ENCODE data around the gene SLC26A1. TPM values are rescaled to one million over a fixed set of nuclear protein-coding genes. Genes with fewer than 3 reads are reported as not detected.
"Not testable (repeated sequence)": the region's sequence is repeated elsewhere in the genome, so short reads cannot be mapped to it uniquely, and the experiment has no call there.

SLC26A1 gene
- polyA plus RNA-seq, 3 donors, result 0.11 to 0.51 (median 0.31) TPM

- no peak overlapping the region for H3K27ac ChIP-seq (ENCODE audit: low read depth, low read length)
Measured at GRCh38 chr4:992297-993110, 700 bp downstream of the SLC26A1 start.

GRCh38 chr4:991451-992296 is 1.5 kb downstream of the SLC26A1 start:
- H3K27ac ChIP-seq (ENCODE audit: low read depth, low read length), result no peak overlapping the region
- 93 to 94% (median 93%) methylated on average over 44 to 50 of the region's 50 CpGs for WGBS, 3 donors

More at GRCh38 chr4:992297-993110, 700 bp downstream of the SLC26A1 start:
- 32 to 69% (median 55%) methylated on average over 25 of the region's 25 CpGs for whole genome bisulfite sequencing, 3 donors

- H3K27ac ChIP-seq (ENCODE audit: low read depth, low read length), result no peak overlapping the region
- WGBS, 3 donors, result 91 to 93% (median 92%) methylated on average over 26 of the region's 26 CpGs
Measured at GRCh38 chr4:990746-991367, 2.3 kb downstream of the SLC26A1 start.

DNA sequence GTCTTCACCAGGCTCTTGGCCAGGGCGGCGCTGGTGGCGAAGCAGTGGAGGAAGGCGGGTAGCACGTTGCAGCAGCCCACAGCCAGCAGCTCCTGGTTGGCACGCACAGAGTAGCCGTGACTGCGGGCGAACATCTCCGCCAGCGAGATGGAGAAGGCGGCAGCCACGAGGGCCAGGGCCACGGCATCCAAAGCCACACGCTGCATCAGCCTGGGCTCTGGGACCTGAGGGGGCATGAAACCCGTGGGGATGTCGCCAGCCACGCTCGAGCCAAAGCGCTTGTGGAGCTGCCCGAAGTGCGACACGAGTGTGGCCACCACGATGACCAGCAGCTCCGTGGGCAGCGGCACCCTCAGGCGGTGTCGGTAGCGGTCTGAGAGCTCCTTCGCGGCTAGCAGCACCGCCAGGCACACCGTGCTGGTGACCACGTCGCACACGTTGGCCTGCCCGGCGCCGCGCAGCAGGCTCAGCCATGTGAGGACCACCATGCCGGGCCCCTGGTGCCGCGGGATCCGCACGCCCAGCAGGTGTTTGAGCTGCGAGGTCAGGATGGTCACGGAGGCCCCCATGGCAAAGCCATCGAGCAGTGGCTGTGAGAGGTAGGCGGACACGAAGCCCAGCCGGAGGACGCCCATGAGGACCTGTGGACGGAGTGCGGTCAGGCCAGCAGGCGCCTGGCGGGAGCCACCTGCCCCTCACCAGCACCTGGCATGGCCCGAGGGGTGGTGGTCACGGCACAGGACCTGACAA is 3.3 kb downstream of the SLC26A1 start:
- 95 to 96% (median 96%) methylated on average over 56 to 58 of the region's 58 CpGs for WGBS, 3 donors
- H3K27ac ChIP-seq (ENCODE audit: low read depth, low read length), result no peak overlapping the region

DNA sequence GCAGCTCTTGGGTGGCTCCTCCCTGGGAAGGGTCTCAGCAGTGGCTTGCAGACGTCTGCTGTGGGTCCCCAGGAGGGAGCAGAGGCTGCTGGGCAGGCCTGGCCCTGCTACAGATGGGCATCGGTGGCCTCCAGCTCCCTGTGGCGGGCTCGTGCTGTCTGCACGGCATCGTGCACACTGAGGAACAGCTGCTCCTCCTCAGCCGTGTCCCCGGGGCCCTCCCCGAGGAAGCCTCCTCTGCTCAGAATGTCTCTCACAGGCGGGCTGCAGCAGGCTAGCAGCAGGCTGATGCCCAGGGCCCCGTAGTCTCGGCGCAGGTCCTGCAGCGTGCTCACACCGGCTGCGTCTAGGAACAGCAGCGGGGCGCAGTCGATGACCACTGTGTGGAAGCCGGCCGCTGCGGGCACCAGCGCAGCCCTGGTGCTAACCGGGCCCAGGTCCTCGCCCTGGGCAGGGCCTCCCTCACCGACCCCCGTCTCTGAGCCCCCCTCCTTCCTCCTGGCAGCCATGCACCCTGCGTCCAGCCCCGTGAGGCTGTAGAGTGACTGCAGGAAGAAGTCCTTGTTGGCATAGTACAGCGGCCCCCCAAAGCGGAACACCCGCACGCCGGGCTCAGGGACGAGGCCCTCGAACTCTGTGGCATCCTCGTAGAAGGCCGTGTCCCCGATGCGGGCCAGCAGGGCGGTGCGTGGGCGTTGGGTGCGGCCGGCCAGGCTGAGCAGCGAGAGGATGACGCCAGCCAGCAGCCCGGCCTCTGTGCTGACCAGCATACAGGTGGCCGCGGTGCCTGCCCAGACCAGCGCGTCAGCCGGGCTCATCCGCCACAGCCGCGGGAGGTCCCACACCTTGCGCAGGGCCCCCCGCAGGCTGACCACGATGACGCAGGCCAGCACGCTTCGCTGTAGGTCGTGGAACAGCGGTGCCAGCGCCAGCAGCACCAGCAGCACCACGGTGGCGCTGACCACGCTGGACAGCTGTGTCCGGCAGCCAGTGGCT is 4.2 kb downstream of the SLC26A1 start:
- no peak overlapping the region for H3K27ac ChIP-seq (ENCODE audit: low read depth, low read length)
- WGBS, 3 donors, result 91 to 92% (median 92%) methylated on average over 60 to 69 of the region's 69 CpGs

DNA sequence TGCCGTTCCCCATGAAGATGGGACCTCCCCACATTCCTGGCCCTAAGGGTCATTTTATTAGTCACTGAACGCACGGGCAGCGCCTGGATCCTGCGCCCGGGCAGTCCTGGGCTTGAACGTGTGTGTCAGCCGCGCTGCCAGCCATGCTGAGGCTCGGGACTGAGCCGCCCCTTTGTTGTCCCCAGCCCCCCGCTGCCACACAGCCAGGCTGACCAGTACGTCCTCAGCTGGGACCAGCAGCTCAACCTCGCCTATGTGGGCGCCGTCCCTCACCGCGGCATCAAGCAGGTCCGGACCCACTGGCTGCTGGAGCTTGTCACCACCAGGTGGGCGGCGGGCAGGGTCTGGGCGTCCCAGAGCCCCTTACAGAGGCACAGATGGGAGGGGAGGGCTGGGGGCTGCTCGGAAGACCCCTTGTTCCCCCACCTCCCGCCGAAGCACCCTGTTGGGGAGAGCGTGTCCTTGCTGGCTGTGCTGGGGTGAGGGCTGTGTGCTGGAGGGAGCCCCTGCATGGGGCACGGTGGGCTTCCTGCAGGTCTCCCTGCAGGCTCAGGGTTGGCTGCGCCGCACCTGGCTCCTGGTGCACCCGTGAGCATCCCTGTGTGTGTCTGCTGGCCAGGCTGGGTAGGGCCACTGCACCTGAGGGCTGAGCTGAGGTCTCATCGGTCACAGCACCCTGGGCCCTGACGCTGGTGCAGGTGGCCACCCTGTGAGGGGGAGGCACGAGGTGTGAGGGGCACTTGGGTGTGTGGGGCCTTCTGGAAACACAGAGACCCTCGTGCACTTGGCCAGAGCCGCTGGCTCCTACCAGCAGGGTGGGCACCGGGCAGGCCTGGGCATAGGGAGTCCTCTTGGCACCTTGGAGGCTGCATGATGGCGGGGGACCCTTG is 5.3 kb downstream of the SLC26A1 start:
- WGBS, 3 donors, result 70 to 81% (median 71%) methylated on average over 37 of the region's 37 CpGs
- H3K27ac ChIP-seq (ENCODE audit: low read depth, low read length), result no peak overlapping the region

GRCh38 chr4:986879-987623 is 6.2 kb downstream of the SLC26A1 start, which contains the start of gene IDUA:
Gene IDUA, plus strand, starts transcription at chr4:987044. Its CDS starts 41 bp downstream, at chr4:987085.
- 1 to 2% (median 1%) methylated on average over 49 to 69 of the region's 69 CpGs for WGBS, 3 donors
- no peak within 1 kb of the TSS for H3K27ac ChIP-seq (ENCODE audit: low read depth, low read length)

GRCh38 chr4:986428-986878 is 6.8 kb downstream of the SLC26A1 start:
- WGBS, 3 donors, result 3% methylated on average over 14 of the region's 14 CpGs
- no peak overlapping the region for H3K27ac ChIP-seq (ENCODE audit: low read depth, low read length)

DNA sequence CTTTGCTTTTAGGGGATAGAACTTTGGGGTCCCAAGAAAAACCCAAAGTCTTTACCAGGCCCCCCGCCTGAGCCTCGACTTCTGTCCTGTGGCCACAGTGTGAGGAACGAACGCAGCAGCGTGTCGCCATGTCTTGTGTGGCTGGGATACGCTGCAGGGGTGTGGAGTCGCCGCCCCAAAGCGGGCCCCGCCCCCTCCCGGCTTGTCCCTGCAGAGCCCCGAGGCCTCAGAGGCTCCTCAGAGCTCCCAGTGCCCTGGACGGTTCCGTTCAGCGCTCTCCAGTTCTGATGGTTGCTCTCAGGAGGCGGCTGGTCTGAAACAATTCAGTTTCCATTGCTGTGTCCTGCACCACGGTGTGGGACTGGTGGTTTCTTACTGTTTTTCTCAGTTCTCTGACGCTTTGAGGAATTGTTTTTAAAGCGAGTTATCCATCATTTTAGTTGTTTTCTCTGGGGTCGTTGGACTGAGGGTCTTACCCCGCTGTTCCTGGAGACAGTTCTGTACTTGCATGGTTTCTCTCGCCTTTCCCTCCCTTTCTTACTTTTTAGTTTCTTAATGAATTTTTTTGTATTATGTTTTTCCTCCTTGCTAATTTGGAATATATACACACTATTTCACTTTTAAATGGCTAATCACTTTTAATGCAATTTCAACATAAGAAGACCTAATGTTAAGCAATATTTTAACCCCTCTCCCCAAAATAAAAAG is 7.9 kb downstream of the SLC26A1 start:
- 28 to 58% (median 52%) methylated on average over 23 of the region's 23 CpGs for WGBS, 3 donors
- no peak overlapping the region for H3K27ac ChIP-seq (ENCODE audit: low read depth, low read length)

DNA sequence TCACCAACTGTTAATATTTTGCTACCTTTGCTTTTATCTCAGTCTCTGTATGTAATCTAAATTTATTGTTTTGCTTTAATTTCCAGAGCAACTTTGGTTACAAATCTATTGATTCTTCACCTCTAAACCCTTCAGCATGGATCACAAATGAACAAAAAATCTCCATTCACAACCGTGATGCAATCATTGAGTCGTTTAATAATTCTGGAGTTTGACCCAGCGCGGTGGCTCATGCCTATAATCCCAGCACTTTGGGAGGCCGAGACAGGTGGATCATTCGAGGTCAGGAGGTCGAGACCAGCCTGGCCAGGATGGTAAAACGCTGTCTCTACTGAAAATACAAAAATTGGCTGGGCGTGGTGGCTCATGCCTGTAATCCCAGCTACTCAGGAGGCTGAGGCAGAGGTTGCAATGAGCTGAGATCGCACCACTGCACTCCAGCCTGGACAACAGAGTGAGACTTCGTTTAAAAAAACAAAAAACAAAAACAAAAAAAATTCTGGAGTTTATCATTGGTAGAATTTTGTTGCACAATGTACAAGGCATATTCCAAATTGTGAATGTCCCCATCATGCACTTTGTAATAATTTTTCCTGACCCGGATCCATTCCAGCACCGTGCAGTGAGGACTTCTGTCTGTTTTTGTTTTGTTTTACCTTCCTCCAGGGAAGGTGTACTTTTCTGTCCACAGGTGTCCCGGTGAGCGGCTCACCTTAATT is 8.7 kb downstream of the SLC26A1 start:
- 68 to 83% (median 82%) methylated on average over 15 of the region's 15 CpGs for WGBS, 3 donors
- H3K27ac ChIP-seq (ENCODE audit: low read depth, low read length), result no peak overlapping the region

DNA sequence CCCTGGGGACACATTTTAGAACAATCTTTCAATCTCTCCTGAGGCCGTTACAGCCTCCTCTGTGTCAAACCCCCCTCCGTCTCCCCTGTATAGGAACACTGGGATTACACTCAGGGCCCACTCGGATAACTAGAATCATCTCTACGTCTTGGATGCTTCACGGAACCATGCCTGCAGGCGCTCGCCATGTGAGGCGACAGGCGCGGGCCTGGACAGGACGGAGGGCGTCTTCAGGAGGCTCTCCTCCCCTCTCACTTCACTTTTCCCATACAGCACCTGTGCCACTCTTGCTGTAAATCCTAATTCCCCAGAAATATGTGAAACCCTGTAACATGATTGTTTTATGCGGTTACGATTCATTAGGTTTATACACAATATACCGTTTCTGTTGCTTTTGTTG is 10.4 kb downstream of the SLC26A1 start:
- WGBS, 3 donors, result 96 to 98% (median 98%) methylated on average over 15 of the region's 15 CpGs
- H3K27ac ChIP-seq (ENCODE audit: low read depth, low read length), result no peak overlapping the region

- 91 to 94% (median 92%) methylated on average over 17 of the region's 17 CpGs for WGBS, 3 donors
- H3K27ac ChIP-seq (ENCODE audit: low read depth, low read length), result no peak overlapping the region
Measured at GRCh38 chr4:982291-982690, 10.9 kb downstream of the SLC26A1 start.

DNA sequence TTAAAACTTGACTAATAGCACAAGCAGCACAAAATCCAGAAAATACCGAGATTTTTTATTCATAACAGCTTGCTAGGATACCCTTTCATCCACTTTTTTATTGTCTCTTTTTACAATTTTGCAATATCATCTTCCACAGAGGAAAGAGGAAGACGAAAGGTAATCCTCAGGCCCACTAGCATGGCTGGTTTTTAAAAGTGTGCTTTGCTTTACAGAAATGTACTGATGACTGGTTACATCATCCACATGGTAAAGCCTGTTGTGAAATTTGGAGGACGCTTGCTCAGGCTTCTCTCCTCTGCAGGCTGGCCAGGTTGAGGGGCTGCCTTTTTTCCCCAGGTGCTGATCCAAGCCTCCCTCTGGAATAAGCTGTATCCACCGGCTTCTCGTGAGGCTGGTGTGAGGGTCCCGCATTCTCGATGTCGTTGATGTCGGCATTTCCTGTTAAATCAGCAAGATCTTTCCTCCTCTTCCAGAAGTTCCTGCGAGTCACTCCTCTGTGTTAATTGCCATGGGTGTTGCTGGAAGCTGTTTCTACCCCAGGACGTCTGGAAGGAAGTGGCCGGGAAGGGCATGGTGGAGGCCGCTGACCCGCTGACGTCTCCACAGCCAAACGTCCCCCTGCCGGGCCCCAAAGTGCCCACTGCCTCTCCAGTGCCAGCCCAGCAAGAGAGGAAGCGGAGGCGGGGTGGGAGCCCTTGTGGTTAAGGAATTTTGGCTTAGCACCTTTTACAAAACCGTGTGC is 14.1 kb downstream of the SLC26A1 start:
- 31 to 68% (median 34%) methylated on average over 20 of the region's 20 CpGs for WGBS, 3 donors
- H3K27ac ChIP-seq (ENCODE audit: low read depth, low read length), result no peak overlapping the region

DNA sequence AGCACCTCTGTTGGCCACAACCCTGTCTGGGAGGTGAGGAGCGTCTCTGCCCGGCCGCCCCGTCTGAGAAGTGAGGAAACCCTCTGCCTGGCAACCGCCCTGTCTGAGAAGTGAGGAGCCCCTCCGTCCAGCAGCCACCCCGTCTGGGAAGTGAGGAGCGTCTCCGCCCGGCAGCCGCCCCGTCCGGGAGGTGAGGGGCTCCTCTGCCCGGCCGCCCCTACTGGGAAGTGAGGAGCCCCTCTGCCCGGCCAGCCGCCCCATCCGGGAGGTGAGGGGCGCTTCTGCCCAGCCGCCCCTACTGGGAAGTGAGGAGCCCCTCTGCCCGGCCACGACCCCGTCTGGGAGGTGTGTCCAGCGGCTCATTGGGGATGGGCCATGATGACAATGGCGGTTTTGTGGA is 17.2 kb downstream of the SLC26A1 start:
- WGBS, 3 donors, result 89 to 100% (median 97%) methylated on average over 5 to 22 of the region's 25 CpGs
- not testable (repeated sequence) for H3K27ac ChIP-seq (ENCODE audit: low read depth, low read length)

Measured in adipose tissue (tissue), 3 donors.